WI38 (cell line): ENCODE measurements around the gene NR5A1.

ENCODE experiments used
- H3K4me3 ChIP-seq: 2 replicates; pipeline ENCODE4 v1.5.1; 2011; ENCODE audit warnings: low read depth, mild to moderate bottlenecking, control low read depth, low read length
- TF ChIP-seq, protein P1 (sequence below): IDR thresholded peaks from 2 replicates; pipeline ENCODE4 v1.5.1; 2012; ENCODE audit warnings: low read depth, mild to moderate bottlenecking, control low read depth, low read length

NR5A1 gene

DNA sequence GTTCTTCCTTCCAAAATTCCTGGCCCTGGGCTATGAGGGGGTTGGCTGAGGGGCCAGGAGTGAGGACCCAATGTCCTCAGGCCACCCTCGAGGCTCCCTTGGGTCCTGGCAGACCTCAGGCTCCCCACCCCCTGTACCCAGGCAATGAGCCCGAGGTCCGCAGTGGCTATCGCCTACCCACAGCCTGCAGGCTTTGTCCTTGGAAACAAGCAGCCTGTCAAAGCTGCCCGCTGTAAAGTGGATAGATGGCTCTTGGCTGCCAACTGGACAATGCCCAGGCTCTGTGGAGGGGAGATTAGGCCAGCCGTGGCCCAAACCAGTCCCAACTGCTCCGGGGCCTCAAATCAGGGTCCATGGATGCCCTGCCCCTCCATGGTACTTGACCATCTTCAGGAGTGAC lies 59.2 kb downstream of the NR5A1 start:
- no peak overlapping the region for H3K4me3 ChIP-seq

DNA sequence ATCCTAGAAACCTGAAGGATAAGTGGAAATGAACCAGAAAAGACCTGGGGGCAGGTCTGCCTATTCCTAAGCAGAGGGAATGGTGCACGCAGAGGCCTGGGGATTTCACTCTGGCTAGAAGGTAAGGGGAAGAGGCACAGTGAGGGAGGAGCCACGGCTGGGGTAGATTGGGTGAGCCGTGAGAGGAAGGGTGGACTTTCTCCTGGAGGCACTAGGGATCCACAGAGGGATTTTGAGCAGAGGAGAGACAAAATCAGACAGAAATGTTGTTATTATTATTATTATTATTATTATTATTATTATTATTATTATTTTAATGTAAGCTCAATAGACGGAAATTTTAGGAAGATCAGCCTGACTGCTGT lies 59.9 kb downstream of the NR5A1 start:
- no peak overlapping the region for H3K4me3 ChIP-seq
- TF ChIP-seq, protein P1, sequence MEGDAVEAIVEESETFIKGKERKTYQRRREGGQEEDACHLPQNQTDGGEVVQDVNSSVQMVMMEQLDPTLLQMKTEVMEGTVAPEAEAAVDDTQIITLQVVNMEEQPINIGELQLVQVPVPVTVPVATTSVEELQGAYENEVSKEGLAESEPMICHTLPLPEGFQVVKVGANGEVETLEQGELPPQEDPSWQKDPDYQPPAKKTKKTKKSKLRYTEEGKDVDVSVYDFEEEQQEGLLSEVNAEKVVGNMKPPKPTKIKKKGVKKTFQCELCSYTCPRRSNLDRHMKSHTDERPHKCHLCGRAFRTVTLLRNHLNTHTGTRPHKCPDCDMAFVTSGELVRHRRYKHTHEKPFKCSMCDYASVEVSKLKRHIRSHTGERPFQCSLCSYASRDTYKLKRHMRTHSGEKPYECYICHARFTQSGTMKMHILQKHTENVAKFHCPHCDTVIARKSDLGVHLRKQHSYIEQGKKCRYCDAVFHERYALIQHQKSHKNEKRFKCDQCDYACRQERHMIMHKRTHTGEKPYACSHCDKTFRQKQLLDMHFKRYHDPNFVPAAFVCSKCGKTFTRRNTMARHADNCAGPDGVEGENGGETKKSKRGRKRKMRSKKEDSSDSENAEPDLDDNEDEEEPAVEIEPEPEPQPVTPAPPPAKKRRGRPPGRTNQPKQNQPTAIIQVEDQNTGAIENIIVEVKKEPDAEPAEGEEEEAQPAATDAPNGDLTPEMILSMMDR, result no peak

More for the DNA sequence above, 59.2 kb downstream of the NR5A1 start:
- TF ChIP-seq, protein P1, result no peak

DNA sequence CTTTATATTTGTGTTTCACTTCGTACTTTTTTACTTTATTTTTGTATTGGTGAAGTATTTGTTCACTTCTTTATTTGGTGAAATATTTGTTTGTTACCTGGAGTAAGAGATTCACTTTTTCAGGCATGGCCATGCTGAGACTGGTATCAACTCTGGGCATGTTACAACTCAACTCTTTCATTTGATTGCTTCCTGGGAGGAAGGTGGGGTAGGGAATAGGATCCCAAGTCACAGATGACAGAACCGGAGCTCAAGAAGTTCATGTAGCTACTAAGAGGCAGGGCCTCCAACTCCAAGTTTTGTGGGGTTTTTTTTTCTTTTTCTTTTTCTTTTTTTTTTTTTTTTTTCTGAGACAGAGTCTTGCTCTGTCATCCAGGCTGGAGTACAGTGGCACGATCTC lies 63.0 kb downstream of the NR5A1 start:
- H3K4me3 ChIP-seq, result no peak overlapping the region
- TF ChIP-seq, protein P1, result no peak

DNA sequence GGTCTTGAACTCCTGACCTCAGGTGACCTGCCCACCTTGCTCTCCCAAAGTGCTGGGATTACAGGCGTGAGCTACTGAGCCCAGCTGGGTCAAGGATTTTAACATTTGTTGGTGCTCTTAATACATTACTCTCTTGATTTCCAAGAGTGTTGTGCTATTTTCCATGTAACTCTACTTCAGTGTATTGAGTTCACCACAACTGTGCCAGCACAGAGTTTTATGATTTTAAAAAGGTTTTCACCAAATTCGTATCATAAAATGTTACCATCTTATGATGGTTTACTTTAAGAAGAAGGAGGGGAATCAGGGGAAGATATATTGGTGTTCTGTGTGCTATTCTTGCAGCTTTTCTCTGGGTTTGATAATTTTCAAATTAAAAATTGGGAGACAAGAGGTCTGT lies 63.6 kb downstream of the NR5A1 start:
- no peak overlapping the region for H3K4me3 ChIP-seq
- TF ChIP-seq, protein P1, result no peak

DNA sequence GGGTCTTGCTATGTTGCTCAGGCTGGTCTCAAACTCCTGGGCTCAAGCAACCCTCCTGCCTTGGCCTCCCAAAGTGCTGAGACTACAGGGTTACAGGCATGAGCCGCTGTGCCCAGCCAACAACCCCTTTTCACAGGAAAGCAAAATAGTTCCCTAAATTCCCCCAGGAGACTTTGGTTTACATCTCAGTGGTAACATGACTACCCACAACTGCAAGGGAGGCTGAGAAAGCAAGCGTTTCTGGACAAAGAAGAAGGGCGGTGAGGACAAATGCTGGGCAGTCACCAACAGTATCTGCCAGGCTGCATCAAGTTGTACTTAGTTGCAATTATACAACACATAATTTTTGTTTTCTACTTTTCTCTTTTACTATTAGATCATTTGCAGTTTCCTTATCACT lies 64.4 kb downstream of the NR5A1 start:
- no peak overlapping the region for H3K4me3 ChIP-seq
- TF ChIP-seq, protein P1, result no peak

DNA sequence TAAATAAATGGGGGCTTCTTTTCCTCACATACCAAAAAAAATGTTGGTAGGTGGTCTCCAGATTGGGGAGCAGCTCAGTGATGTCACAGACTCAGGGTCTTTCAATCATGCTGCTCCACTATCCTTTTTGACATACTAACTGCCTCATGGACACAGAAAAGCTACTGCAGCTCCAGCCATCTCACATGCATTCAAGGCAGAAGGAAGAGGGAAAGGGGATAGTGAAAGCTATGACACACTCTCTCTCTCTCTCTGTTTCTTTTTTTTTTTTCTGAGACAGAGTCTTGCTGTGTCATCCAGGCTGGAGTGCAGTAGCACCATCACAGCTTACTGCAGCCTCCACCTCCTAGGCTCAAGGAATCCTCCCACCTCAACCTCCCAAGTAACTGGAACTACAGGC lies 64.8 kb downstream of the NR5A1 start:
- no peak overlapping the region for H3K4me3 ChIP-seq
- TF ChIP-seq, protein P1, result no peak

DNA sequence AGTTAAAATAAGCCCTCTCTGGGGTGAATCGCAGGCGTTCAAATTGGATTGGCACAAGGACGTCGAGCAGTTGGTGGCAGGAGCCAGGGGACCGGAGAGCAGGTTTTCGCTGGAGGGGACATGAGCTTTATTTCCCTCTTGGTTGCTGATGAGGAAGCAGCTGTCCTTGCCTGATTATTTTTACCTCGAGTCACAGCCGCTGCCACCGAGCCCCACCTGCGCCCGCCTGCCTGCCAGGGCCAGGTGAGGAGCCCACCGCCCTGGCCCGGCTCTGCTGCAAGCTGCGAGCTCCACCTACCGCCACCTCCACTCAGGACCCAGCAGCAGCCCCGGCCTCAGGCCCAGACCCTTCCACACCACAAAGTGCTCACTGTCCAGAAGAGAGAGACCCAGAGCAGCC lies 65.9 kb downstream of the NR5A1 start:
- no peak overlapping the region for H3K4me3 ChIP-seq
- TF ChIP-seq, protein P1, result no peak
